ENCODE results near the gene PPP1R26.
"Not testable (repeated sequence)": the region's sequence is repeated elsewhere in the genome, so short reads cannot be mapped to it uniquely, and the experiment has no call there.

The PPP1R26 gene, protein sequence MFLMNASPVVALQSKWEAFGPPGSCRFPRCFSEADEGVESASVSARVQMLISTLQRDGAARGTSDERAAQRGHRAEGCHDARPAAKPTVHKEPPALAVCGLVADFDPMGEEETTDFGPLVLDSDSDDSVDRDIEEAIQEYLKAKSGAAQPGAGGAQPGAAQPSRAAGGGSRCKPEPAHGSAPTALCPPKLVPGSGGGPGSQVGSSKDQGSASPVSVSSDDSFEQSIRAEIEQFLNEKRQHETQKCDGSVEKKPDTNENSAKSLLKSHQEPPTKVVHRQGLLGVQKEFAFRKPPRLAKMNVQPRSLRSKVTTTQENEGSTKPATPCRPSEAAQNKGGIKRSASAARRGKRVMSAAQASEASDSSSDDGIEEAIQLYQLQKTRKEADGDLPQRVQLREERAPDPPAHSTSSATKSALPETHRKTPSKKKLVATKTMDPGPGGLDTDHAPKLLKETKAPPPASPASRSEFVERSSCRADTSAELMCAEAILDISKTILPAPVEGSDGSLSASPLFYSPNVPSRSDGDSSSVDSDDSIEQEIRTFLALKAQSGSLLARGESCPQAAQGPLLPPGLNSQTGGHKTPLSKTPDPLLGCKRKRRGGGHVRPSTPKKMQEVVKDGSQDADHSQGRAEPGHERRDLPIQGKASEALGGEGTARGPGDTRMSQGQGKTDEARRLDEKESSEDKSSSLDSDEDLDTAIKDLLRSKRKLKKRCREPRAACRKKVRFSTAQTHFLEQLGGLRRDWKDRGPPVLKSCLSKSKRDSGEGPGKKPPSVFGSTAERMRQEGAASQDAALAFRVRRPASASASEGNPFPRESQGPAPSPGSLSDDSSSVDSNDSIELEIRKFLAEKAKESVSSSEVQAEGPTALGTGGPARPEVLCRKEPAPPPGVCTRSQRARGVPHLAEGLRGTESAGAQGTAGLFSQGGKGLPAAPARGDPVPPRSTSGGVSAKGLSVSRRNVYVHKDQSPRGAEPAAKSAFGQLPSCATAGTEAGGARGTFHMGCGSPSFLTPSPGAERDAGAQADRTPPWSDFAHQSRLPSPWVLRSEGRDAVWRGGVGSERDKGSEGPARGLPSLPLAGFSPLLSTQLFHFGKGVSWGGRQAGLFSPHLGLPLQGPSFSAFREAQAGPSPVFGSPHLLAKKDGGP (N-terminal part only)

DNA sequence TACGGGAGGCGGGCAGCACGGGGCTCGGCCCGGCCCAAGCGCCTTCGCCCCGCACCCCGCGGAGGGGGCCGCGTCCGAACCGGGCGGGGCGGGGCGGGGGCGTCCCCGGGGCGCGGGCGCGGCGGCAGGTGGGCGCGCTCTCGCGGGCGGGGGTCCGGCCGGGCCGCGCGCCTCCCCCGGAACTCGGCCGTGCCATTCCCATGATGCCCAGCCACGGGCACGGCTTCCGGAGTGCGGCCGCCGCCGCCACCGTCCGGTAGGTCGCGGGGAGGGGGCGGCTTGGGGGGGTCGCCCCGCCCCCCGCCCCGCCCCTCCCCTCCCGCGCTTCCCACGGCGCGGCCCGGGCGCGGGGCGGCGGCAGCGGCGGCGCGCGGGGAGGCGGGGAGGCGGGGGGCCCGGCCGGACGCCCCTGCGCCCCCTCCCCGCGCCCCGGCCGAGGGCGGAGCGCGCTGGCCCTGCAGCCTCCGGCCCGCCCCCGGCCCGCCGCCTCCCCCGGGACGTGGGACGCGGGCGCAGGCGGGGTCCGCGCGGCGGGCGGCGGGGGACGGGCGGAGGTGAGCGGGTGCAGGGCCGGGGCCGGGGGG is at the start of gene PPP1R26:
Gene PPP1R26, plus strand, starts transcription at position 314 of the 584 bp plus-strand sequence. CDS start 4,729 bp downstream, outside the sequence.
- DNase-seq (ENCODE audit: low spot score) = peak; percentile 11

DNA sequence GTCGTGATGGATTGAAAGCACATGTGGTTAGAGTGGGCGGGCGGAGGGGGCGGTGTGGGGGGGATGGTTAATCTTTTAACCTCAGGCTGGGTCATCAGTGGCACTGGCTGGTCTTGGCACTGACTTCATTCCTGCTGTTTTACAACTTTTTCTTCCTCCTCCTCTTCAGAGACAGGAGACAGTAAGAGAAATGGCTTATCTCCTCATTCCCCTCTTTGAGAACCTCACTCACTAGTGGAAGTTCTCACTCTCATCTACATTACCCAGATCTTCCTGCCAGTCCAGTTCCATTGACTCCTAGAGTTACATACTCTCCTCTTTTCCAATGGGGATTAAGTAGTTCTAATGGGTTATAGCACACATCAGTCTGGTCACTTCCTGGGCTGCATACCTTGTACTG is 42.3 kb upstream of the PPP1R26 start:
- no peak for DNase-seq (ENCODE audit: low spot score)

DNA sequence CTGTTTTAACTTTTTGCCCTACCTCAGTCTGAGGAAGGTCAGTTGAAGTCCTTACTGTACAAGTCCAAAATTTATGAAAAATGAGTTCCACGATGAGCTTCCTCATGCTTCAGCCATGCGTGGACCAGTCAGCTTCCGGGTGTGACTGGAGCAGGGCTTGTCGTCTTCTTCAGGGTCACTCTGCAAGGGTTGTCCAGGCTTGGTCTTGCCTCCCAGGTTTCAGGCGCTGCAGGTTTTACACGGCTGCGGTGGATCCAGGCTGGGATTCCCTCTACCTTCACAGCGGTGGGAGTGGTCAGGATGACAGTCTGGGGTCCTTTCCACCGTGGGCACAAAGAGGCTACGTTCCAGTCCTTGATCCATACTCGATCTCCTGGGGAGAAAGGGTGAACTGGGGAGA is 41.9 kb upstream of the PPP1R26 start:
- DNase-seq (ENCODE audit: low spot score) = not testable (repeated sequence)

DNA sequence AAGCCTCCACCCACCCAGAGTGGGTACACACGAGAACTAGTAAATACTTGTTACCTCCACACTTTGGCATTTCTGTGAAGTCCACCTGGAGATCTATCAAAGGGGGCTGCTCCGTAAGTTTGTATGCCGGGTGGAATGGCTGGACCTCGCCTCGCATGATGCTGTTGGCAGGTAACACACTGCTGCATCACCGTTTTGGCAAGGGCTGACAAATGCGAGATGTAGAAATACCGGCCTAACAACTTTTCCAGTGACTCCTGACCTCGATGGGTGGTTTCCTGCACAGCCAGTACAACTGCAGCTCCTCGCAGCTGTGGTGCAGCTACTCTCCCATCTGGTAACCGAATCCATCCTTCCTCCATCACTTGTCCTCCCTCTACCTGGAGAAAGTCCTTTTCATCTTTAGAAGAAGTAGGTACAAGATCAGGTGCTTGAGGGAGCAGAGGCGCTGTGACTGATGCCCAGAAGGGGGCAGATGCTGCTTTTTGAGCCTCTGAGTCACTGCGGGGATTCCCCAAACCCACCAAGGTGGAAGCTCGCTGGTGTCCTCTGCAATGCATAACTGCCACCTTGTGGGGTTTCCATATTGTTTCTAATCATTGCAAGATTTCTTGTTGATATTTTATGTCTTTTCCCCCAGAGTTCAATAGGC is 40.9 kb upstream of the PPP1R26 start:
- DNase-seq (ENCODE audit: low spot score) = not testable (repeated sequence)

DNA sequence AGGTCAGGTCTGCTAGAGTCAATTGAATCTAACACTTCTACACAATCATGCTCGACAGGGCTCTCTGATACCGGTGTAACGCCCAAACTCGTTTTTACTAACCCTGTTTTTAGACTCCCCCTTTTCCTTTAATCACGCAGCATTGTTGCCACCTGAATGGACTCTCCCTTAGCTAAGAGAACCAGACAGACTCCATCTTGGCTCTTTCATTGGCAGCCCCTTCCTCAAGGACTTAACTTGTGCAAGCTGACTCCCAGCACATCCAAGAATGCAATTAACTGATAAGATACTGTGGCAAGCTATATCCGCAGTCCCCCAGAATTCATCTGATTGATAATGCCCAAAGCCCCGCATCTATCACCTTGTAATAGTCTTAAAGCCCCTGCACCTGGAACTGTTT is 40.1 kb upstream of the PPP1R26 start:
- DNase-seq (ENCODE audit: low spot score) = not testable (repeated sequence)

DNA sequence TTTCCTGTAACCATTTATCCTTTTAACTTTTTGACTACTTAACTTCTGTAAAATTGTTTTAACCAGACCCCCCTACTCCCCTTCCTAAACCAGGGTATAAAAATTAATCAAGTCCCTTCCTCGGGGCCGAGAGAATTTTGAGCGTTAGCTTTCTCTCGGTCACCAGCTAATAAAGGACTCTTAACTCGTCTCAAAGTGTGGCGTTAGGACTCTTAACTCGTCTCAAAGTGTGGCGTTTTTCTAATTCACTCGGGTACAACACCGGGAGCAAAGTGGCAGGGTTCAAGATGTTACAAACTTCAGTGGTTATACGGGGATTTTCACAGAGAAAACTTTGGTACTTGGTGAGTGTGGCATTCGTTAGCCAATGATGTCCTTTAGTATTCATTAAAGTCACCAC is 39.7 kb upstream of the PPP1R26 start:
- DNase-seq (ENCODE audit: low spot score) = no peak

DNA sequence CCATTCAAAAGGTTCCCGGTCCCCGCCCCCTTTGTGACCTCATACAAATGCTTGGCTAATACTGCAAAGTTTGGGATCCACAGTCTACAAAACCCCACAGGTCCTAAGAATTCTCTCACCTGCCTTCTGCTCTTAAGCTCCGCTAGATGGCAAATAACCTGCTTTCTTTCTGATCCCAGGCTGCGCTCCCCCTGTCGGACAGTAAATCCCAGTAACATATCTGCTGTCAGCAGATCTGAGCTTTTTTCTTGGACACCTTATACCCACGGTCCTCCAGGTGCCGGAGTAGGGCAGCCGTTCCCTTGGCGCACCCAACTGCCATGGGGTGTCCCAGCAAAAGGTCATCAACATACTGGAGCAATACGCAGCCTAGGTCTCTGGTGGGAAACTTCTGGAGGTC is 39.0 kb upstream of the PPP1R26 start:
- no peak for DNase-seq (ENCODE audit: low spot score)

DNA sequence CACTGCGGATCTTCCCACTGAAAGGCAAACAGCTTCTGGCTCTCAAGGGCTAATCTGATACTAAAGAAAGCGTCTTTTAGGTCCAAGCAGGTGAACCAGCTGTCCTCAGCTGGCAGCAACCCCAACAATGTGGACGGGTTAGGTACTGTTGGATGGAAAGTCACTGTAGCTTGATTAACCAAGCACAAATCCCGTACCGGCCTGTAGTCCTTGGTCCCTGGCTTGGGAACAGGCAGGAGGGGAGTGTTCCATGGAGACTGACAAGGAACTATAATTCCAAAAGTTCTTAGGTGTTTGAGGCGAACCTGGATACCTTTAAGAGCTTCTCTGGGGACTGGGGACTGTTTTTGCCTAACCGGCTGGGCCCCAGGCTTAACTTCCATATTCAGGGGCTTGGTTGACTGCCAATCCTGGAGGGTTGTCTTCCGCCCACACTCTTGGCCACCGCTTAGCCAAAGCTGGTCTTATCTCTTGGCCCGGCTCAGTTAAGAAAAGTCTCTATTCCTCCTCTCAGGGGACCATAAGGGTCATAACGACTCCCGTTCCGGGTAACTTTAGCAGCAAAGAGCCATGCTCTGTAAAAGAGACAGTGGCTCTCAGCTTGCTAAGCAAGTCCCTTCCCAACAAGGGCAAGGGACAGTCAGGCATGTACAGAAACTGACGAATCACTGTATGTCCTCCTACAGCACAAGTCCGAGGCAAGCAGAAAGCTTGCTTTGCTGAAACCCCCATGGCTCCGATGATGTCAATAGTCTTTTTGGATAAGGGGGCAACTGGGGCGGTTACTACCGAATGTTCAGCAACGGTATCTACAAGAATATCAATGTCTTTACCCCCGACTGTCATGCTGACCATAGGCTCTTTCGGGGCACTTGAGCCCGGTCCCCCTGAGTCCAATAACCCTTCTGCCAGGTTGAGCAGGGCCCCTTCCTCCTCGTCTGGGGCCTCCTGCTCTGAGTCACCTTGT is 38.2 kb upstream of the PPP1R26 start:
- not testable (repeated sequence) for DNase-seq (ENCODE audit: low spot score)

DNA sequence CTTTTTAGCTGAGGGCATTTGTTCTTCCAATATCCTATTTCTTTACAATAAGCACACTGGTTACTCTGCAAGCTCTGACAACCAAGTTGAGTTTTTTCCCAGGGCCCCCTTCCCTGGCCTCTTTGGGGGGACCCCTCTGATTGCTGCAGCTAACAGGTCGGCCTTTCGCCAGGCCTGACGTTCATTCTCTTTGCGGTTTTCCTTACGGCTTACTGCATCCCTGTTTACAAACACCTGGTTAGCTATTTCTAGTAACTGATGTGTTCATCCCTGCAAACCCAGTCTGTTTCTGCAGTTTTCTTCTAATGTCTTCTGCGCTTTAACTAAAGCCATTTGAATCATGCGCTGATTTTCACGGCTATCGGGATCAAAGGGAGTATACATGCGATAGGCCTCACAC is 37.5 kb upstream of the PPP1R26 start:
- DNase-seq (ENCODE audit: low spot score) = no peak

DNA sequence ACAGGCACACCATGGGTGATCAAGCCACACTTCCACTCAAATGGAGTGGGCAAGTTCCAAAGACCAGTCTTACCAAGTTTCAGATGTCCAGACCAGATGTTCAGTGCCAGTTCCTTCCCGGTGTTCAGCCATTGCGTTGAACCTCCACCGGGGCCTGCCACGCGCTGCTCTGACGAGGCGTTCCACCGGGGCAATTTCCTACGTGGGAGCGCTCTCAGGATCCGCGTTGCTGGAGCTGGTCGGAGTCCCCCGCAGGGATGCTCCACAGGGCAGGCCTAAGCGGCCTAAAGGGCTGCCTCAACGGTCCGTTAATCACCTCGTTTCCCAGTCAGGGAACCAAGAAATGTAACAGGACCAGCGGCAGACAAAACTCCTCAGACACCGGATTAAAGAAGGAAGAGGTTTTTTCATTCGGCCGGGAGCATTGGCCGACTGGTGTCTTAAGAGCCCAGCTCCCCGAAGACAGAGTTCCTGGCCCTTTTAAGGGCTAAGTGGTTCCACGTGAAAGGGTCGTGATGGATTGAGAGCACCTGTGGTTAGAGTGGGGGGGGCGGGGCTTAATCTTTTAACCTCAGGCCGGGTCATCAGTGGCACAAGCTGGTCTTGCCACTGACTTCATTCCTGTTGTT is 35.7 kb upstream of the PPP1R26 start:
- DNase-seq (ENCODE audit: low spot score) = no peak

DNA sequence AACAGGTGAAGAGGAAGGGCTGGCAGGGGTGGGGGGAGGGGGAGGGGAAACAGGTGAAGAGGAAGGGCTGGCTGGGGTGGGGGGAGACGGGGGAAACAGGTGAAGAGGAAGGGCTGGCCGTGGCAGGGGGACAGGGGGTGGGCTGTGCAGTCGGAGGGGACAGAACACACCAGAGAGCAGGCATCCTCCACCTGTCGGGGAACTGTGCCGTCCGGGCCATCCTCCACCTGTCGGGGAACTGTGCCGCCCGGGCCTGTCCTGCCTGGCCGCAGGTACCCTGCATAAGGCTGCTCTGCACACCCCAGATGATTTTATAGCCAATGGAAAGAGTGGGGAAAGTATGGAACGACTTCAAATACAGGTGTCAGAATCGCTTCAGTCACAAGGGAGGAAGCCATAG is 32.5 kb upstream of the PPP1R26 start:
- DNase-seq (ENCODE audit: low spot score) = no peak

DNA sequence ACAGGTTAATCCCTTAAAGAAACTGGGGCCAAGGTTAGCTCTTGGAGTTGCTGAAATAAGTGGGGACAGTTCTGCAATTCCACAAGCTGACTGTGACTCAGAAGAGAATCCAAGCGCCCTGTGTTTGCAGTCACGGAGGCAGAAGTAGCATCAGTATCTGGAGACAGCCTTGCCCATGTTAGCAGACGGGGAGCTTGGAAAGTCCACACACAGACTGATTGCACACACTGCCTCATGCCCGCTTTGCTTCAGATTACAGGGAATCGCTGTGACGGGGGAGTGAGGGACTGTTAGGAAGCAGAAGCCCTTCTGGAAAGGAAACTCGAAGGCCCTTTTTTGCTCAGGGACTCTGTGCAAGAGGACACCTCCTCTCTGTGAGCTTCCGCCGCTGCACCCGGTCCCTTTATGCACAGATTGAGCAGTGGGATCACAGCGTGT is 30.9 kb upstream of the PPP1R26 start:
- no peak for DNase-seq (ENCODE audit: low spot score)

DNA sequence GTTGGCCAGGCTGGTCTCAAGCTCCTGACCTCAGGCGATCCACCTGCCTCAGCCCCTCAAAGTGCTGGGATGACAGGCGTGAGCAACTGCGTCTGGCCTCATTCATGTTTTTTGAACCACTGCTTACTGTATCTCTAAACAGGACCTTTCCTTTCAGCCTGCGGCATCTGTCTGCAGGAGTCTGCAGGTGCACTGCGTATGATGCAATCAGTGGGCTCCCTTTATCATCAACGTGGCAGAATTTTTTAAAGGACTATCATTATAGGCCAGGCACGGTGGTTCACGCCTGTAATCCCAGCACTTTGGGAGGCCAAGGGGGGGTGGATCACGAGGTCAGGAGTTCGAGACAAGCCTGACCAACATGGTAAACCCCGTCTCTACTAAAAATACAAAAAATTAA is 30.1 kb upstream of the PPP1R26 start:
- DNase-seq (ENCODE audit: low spot score) = not testable (repeated sequence)

DNA sequence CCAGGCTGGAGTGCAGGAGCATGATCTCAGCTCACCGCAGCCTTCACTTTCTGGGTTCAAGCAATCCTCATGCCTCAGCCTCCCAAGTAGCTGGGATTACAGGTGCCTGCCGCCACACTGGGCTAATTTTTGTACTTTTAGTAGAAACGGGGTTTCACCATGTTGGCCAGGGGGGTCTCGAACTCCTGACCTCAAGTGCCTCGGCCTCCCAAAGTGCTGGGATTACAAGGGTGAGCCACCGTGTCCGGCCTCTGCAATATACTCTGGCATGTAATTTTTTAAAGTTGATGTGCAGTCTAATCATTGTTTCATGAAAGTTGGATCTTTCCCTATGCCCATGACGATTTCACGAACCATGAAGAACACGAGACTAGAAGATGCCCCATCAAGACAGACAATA is 28.6 kb upstream of the PPP1R26 start:
- no peak for DNase-seq (ENCODE audit: low spot score)

DNA sequence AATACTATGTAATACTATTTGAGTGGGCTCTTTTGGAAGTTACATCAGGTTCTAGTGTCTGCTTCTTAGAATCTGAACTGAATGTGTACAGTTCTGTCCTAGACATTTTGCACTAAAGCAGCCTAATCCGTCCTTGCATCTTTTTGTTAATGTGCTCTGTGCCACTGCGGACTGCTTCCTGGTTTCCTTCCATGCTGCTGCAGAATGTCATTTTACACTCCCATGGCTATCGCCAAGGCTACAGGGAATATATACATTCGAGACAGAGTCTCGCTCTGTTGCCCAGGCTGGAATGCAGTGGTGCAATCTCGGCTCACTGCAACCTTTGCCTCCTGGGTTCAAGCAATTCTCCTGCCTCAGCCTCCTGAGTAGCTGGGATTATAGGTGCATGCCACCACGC is 27.7 kb upstream of the PPP1R26 start:
- DNase-seq (ENCODE audit: low spot score) = not testable (repeated sequence)

DNA sequence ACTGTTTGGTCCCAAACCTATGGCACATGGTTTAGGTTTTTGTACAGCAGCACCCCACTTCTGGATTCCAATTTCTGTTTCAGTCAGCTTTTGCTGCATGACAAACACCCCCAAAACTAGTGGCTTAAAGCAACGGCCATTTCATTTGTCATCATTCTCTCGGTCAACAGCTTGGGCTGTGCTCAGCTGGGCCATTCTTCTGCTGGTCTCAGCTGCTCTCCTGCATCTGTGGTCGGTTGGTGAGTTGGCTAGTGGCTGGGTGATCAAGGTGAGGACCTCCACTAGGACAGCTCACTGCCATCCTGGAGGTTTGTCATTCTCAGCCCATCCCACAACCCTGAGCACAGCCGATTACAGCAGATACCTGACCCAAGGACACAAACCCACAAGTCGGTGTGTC is 24.8 kb upstream of the PPP1R26 start:
- DNase-seq (ENCODE audit: low spot score) = no peak

DNA sequence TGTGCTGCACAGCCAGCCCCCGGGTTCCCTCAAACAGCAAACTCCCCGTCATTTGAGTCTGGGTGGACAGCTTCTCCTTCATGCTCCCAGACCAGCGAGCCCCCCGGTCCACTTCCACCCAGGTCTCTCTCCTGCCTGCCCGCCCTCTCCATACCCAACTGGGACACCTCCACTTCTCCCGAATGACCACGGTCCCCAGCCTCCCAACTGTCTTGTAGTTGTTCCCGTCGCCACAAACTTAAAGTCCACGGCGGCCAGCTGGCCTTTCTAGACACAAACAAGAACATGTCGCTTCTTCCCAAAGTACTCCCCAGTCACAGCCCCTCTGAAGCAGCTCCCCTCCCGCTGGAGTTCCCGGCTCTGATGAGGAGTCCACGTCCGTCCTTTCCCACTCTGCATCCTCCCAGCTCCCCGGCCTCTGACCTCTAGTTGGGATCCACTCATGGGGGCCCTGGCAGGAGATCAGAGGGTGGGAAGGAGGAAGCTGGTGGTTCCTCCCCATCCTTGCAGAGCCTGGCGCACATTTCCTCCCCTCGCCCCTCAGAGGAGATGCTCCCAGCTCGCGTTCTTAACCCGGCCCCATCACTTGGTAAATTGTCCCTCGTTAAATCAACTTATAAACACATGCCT is 24.1 kb upstream of the PPP1R26 start:
- no peak for DNase-seq (ENCODE audit: low spot score)

DNA sequence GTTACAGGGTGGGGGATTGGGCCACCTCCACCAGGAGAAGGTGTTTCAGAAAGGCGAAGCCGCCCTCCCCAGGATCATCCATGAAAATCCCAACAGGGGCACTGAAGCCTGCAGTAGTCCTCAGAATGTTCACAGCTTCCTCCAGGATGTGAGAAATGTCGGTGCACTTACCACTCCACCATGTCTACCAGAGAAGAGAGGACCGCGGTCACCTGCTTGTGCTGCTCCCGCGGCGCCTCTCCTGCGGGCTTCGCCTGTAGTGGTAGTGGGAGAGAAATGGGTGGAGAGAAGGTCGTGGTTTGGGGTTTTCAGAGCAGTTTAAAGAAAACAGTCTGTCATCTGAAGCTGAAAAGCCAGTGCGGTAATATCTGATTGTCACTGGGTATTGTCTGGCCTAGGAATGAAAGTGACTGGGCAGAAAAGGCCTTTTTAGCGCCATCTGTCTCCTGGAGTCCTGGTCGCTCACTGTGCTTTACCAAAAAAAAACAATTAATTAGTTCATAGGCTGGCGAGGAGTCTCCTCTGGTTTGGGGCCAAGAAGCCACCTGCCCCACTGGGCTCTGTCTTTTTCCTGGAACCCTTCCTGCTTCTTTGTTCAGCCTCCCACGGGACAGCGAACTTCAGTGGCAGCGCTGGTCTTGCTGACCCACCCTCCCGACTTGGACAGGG is 23.0 kb upstream of the PPP1R26 start:
- no peak for DNase-seq (ENCODE audit: low spot score)

DNA sequence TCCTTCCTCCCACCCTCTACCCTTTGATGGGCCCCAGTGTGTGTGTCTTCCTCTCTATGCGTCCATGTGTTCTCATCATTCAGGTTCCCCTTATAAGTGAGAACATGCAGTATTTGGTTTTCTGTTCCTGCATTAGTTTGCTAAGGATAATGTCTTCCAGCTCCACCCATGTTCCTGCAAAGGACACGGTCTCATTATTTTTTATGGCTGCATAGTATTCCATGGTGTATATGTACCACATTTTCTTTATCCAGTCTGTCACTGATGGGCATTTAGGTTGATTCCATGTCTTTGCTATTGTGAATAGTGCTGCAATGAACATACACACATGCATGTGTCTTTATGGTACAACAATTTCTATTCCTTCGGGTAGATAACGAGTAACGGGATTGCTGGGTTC is 21.1 kb upstream of the PPP1R26 start:
- not testable (repeated sequence) for DNase-seq (ENCODE audit: low spot score)

Measured in germinal center (tissue), 1 donor.